Inflammatory macrophage treated with lipopolysaccharide for 1 hour (primary cell): ENCODE measurements around the gene CD300H.
A peak's percentile ranks its signal among the peaks of the same experiment; 100 is the strongest.
"Not testable (repeated sequence)": the region's sequence is repeated elsewhere in the genome, so short reads cannot be mapped to it uniquely, and the experiment has no call there.

Experiments
- DNase-seq, 2 donors: peaks; one replicate each; pipeline ENCODE4 v3.0.0-alpha.2; 2020 to 2022

Gene CD300H

DNA sequence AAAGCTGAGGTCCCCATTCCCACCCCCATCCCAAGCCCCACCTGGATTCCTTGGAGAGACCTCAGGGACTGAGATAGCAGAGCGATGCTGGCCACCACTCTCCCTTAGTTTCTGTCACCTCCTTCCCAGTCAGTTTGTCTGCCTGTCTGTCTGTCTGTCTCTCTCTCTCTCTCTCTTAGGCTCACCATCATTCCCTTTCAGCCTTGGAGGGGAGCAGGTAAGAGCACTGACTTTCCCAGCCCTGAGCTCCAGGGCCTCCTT lies 41.9 kb downstream of the CD300H start:
- DNase-seq: no peak

DNA sequence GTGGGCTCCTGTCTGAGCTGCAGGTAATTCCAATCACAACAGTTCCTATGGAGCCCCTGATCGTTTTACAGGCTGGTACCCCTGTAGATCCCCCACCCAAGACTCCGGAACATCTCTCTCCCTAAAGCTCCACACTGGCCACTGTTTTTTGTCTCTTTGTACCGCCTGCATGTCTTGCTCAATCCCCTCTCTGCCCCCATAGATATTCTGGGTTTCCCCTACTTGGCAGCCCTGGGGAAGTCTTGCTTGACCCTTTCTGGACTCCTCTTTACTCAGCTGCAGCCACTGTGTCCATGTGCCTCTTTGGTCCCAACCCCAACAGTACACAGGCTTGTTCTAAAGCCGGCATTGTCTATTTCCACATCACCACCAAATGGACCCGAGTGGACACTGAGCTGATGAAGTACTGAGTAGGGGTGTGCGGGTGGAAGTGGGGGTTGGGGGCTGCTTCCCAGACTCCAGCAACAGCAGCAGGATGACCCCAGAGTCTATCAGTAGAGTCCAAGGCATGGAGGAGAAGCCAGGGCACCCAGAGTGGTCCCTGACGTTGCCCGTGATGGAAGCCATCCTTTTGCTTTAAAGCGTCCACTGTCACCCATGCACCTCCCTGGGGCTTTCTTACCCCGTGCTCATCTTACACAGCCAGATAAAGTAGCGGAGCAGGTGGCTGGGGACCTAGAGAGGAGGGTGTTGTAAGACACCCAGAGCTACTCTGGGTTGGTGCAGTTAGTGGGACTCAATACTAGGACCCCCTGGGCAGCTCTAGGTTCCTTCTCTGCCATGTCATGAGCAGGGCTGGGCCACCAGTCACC lies 42.5 kb downstream of the CD300H start:
- DNase-seq: peak; percentile 71 to 81

DNA sequence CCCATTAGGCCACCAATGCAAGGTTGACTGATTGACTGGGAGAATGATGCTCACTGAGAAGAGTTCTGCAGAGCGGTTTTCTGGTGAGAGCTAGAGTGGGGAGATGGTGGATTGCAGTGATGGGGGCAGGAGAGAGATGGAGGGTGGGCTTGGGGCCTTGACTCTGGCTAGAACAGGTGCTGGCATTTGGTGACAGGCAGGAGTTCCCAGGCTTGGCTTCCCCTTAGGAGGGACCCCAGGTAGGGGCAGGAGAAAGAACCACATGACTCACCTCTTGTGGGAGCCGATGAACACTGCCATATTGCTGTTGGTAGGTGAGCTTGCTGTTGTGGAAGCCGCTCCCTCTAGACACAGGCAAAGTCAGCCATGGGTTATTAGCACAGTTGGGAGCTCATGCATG lies 44.0 kb downstream of the CD300H start:
- DNase-seq: no peak

DNA sequence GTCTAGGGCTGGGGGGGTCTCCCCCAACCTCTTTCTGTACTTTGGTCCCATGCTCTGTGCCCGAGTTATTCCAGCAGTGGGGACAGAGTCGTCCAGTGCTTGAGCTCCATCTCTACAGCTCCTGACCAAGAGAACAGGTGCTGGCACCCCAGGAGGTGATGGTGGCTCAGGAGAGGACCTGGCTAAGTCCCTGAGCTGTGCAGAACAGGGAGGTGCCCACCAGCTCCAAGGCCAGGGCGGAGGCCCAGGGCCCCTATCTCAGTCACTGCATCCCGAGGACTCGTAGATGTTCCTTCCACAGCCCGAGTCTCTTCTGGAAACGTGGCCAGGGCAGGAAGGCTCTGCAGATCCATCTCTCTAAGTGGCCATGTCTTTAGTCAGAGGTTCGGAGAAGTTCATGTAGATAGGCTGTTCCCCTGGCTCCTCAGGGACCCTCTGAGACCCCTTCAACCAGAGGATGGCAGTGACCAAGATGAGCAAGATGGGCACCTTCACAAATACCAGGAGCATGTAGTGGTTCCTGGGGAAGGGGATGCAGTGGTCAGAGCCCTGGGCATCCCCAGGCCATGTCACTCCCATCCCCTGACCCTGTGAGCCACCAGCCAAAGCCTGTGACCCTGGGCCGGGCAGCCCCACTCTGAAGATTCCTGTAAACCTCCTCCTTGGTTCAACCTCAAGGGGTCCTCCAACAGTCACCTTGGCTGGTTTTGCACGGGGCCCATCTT lies 44.8 kb downstream of the CD300H start:
- DNase-seq: no peak

DNA sequence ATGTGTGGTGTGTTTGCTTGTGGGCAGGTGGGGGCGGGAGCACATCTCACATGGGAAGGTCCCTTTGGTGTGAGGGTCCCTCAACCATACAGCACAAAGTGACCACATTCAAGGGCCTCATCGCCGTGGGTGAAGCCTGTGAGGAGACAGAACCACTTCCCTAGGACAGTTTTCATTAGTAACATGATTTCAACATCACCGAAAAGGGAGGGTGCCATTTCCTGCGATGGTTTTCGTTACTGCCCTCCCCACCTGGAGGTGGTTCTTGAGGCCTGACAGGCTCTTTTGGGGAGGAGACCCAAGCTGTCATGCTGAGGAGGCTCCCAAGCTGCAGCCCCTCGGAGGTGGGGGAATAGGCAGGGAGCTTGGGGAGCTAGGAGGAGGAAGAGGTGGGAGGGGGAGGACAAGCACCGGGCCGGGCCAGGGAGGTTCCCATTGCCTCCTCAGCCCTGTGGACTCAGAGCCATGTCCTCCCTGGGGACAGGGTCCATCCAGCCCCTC lies 45.6 kb downstream of the CD300H start:
- peak; percentile 78 to 91 for DNase-seq

DNA sequence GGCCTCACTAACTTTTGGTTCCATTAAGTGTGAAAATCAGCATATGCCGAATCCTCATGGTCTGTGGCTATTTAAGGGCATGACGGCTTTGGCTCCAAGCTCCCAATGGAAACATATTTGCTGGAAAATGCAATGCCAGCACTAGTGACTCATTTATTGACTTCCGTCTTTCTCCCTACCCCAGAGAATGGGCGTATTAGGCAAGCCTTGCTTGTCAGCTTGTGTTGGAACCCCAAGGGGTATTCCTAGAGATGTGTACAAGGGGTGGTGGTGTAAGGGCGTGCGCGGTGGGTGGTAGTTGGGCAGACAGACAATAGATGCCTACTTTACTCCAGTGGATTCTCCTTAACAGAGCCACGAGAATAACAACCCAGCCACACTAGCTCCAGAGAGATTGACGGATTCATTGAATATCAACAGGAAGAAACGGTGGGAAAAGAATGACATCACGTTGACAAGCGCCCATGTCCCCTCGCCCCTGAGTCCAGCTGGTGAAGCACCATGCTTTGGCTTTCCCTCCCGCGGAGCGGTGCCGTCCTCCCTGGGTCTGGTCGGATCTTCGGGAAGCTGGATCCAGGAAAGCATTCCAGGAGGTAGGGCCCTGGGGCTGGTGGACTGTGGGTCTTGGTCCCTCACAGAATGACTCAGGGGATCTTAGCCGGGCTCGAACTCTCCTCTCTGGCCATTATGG lies 46.4 kb downstream of the CD300H start:
- DNase-seq: peak; percentile 95 to 99

DNA sequence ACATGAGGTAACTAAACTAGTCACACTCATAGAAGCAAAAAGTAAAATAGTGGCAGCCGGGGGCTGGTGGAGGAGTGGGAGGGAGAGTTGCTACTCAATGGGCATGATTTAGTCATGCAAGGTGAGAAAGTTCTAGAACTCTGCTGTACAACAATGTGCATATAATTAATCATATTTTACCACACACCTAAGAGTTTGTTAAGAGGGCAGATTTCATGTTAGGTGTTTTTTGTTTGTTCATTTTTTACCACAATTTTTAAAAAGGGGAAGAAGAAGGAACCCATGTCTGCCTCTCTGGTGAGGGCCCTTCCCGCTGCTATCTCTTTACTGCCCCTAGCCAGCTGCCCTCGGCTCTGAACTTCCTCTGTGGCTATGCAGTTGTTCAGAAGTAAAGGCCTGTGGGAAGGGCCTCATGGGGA lies 47.3 kb downstream of the CD300H start:
- peak; percentile 65 to 70 for DNase-seq

DNA sequence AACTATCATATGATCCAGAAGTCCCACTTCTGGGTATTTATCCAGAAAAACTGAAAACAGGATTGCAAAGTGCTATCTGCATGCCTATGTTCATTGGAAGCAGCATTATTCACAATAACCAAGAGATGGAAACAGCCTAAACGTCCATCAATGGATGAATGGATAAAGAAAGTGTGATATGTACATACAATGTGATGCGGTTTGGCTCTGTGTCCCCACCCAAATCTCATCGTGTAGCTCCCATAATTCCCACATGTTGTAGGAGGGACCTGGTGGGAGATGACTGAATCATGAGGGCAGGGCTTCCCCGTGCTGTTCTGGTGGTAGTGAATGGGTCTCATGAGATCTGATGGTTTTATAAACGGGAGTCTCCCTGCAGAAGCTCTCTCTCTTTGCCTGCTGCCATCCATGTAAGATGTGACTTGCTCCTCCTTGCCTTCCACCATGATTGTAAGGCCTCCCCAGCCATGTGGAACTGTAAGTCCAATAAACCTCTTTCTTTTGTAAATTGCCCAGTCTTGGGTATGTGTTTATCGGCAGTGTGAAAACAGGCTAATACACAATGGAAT lies 48.8 kb downstream of the CD300H start:
- not testable (repeated sequence) for DNase-seq

DNA sequence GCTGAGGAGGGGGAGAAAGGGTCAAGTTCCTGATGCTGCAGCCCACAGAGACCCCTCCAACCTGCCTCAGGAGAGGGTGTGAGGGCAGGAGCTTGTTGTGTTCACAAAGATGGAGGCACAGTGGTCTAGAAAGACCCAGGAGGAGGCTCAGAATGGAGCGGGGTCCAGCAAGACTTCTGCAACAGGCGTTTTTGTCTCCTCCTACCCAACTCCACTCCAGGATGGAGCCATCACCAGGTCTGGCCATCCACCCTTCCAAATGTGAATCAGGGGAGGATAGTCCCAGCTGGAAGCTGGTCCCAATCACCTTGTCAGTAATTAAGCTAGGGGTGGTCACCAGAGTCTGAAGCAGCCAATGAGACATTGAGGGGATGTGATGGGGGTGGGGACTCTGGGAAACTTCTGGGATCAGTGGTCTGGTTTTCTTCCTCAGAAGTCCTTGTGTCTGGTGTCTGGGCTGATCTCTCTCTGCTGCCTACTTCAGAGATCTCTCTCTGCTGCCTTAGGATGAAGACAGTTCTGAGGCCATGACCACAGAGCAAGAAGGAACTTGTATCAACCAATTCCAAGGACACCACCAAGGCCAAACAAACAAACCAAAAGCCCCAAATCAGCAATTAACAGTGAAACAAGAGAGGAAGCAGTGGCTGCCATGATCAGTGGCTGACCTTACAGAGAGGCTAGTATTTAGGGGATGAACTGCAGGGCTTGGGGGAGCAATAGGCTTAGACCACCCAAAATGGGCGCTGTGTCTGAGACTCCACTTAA lies 50.6 kb downstream of the CD300H start:
- peak in 1 of 2 donors; percentile 14 for DNase-seq

DNA sequence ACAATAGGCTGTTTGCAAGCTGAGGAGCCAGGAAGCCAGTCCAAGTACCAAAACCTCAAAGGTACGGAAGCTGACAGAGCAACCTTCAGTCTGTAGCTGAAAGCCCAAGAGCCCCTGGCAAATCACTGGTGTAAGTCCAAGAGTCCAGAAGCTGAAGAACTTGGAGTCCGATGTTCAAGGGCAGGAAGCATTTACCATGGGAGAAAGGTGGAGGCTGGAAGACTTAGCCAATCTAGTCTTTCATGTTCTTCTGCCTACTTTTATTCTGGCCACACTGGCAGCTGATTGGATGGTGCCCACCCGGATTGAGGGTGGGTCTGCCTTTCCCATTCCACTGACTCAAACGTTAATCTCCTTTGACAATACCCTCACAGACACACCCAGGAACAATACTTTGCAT lies 51.4 kb downstream of the CD300H start:
- no peak for DNase-seq

DNA sequence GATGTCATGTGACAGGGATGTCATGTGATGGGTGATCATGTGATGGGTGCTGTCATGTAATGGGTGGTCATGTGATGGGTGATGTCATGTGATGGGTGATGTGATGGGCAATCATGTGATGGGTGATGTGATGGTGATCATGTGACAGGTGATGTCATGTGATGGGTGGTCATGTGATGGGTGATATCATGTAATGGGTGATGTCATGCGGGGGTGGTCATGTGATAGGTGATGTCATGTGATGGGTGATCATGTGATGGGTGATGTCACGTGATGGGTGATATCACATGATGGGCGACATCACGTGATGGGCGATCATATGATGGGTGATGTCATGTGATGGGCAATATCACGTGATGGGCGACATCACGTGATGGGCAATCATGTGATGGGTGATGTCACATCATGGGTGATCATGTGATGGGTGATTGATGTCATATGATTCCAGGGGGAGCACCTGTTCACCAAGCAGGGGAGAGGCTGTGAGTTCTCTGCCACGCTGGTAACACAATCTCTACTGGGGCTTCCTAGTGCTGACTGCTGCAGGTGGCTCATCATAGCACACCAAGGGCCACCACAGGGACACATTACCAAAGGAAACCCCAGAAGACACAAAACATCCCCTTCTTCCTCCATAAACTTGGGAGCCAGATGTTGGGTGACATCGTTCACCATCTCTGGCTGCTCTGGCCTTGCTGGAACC lies 52.5 kb downstream of the CD300H start:
- peak in 1 of 2 donors; percentile 53 for DNase-seq

DNA sequence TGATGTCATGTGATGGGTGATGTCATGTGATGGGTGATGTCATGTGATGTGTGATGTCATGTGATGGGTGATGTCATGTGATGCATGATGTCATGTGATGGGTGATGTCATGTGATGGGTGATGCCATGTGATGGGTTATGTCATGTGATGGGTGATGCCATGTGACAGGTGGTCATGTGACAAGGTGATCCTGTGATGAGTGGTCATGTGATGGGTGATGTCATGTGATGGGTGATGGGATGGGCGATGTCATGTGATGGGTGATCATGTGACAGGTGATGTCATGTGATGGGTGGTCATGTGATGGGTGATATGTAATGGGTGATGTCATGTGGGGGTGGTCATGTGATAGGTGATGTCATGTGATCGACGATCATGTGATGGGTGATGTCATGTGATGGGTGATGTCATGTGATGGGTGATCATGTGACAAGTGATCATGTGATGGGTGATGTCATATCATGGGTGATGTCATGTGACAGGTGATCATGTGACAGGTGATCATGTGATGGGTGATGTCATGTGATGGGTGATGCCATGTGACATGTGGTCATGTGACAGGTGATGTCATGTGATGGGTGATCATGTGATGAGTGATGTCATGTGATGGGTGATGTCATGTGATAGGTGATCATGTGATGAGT lies 53.2 kb downstream of the CD300H start:
- peak; percentile 52 to 59 for DNase-seq

DNA sequence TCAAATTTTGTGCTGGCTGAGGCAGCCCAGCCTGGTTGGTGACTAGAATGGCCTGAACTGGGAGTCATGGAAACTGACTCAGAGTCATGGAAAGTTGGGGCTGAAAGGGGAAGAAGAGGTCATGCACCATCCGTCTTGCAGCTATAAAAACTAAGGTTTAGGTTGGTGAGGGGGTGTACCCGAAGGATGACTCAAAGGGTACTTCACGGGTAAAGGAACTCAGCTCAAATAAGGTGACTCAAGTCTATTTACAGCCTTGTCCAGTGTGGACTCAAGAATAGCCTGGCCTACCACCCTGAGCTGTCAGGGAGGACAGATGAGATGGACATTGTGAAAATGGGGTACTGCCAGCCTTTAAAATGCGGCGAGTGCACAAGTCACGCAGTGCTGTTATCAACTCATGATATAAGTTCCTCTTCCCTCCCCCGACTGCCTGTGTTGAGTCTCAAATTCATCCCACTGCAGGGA lies 54.7 kb downstream of the CD300H start:
- peak; percentile 92 to 99 for DNase-seq

DNA sequence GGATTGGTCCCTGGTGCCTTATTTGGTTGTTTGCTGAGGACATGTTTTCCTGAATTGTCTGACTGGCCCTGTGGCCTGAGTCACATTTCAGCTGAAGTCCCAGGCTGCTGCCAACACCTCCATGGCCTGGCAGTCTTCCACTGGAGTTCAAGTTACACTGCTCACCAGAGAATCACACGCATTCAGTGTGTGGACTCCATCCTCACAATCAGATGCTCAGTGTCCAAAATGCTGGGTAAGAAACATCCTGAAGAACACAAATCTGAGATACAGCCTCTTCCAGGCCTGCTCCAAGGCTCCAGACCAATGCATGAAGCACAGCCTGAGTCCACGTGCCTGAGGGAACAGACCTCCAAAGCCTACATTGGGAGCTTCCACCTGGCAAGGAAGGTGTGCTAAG lies 55.3 kb downstream of the CD300H start:
- peak in 1 of 2 donors; percentile 23 for DNase-seq
